IPS-18a (cell line): ENCODE data around the gene PLEKHA8.

Experiments
- H3K27ac ChIP-seq: one replicate; pipeline ENCODE4 v1.5.1; 2013; ENCODE audit warnings: low read length
- H3K27me3 ChIP-seq: one replicate; pipeline ENCODE4 v1.6.1; 2013; ENCODE audit warnings: mild to moderate bottlenecking, low read length; ENCODE audit not compliant: control insufficient read depth, insufficient read depth
- H3K36me3 ChIP-seq: one replicate; pipeline ENCODE4 v1.6.1; 2013; ENCODE audit warnings: low read depth, low read length; ENCODE audit not compliant: control insufficient read depth
- H3K4me1 ChIP-seq: one replicate; pipeline ENCODE4 v1.6.1; 2013; ENCODE audit warnings: low read depth, low read length; ENCODE audit not compliant: control insufficient read depth
- H3K4me3 ChIP-seq: one replicate; pipeline ENCODE4 v1.5.1; 2013; ENCODE audit warnings: low read length
- H3K9ac ChIP-seq: one replicate; pipeline ENCODE4 v1.6.1; 2013; ENCODE audit warnings: mild to moderate bottlenecking, low read length, moderate library complexity
- H3K9me3 ChIP-seq: one replicate; pipeline ENCODE4 v1.6.1; 2013; ENCODE audit warnings: low read depth, low read length; ENCODE audit not compliant: control insufficient read depth

PLEKHA8 gene, protein sequence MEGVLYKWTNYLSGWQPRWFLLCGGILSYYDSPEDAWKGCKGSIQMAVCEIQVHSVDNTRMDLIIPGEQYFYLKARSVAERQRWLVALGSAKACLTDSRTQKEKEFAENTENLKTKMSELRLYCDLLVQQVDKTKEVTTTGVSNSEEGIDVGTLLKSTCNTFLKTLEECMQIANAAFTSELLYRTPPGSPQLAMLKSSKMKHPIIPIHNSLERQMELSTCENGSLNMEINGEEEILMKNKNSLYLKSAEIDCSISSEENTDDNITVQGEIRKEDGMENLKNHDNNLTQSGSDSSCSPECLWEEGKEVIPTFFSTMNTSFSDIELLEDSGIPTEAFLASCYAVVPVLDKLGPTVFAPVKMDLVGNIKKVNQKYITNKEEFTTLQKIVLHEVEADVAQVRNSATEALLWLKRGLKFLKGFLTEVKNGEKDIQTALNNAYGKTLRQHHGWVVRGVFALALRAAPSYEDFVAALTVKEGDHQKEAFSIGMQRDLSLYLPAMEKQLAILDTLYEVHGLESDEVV

GRCh38 chr7:30028216-30028748 lies at the start of gene PLEKHA8:
Gene PLEKHA8 (plus strand): TSS chr7:30028412. CDS start chr7:30028763, 351 bp downstream.
- peaks cover 35% of the 10 kb centered on the region for H3K4me1 ChIP-seq
- no peaks in the 10 kb centered on the region for H3K9me3 ChIP-seq
- peak within 1 kb of the TSS; percentile 77 for H3K9ac ChIP-seq
- H3K27ac ChIP-seq, result peak within 1 kb of the TSS; percentile 35
- H3K36me3 ChIP-seq, result no peaks in the 10 kb centered on the region
- H3K4me3 ChIP-seq, result peak within 1 kb of the TSS; percentile 96
- no peaks in the 10 kb centered on the region for H3K27me3 ChIP-seq

DNA sequence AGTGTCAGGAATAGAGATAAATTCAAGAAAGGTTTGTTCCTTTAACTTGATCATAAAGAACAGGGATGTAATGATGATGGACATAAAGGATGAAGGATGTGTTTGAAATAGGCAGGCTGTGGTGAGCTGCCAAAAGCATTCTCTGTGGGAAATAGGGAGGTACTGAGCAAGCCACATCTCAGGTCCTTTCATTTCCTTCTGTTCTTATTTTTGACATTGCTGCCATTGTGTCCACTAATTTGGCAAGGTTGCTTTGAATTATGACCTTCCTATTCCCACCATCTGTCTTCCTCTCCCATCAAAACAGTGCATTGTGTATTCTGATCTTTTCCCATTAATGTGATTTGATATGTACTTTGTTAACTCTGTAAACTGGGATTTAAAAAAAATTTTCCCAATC lies 48.1 kb upstream of the PLEKHA8 start:
- Histone ChIP-seq H3K9ac (no peak overlapping the region), H3K27me3 (no peaks in the 10 kb centered on the region), H3K36me3 (no peaks in the 10 kb centered on the region), H3K4me3 (no peak overlapping the region), H3K9me3 (no peaks in the 10 kb centered on the region), H3K4me1 (no peaks in the 10 kb centered on the region), H3K27ac (no peak overlapping the region)

GRCh38 chr7:29987083-29987482 lies 41.1 kb upstream of the PLEKHA8 start:
- peaks cover 24% of the 10 kb centered on the region for H3K27me3 ChIP-seq
- no peaks in the 10 kb centered on the region for H3K36me3 ChIP-seq
- peaks cover 7% of the 10 kb centered on the region for H3K4me1 ChIP-seq
- no peaks in the 10 kb centered on the region for H3K9me3 ChIP-seq
- H3K9ac ChIP-seq, result no peak overlapping the region
- no peak overlapping the region for H3K27ac ChIP-seq
- H3K4me3 ChIP-seq, result no peak overlapping the region

DNA sequence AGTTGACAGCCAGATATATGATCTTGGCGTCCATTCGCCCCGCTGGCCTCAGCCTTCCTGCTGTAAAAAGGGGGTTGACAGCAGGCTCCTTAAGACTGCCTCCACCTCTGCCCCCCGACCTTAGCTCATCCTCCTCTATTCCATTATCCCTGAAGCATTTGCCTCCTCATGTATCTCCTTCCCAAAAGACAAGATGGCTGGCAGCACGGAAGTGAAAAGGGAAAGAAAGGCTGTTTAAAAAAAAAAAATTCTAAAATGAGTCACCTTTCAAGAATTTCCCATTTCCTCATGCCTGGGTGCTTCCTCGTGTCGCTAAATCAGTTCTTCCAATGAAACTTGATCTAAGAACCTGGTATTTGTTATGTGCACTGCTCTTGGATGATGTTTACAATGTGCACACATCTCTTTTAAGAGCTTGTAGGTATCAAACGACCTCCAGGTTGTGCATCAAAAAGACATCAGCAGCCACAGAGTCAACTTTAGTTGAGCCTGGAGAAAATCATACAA lies 40.3 kb upstream of the PLEKHA8 start:
- H3K4me1 ChIP-seq, result peaks cover 7% of the 10 kb centered on the region
- H3K4me3 ChIP-seq, result peak overlapping the region; percentile 71
- H3K27ac ChIP-seq, result no peak overlapping the region
- no peaks in the 10 kb centered on the region for H3K36me3 ChIP-seq
- peaks cover 24% of the 10 kb centered on the region for H3K27me3 ChIP-seq
- H3K9me3 ChIP-seq, result no peaks in the 10 kb centered on the region
- peak overlapping the region; percentile 58 for H3K9ac ChIP-seq

- Histone ChIP-seq H3K36me3 (no peaks in the 10 kb centered on the region), H3K9ac (peak overlapping the region; percentile 58), H3K27me3 (peaks cover 24% of the 10 kb centered on the region), H3K9me3 (peaks cover 4% of the 10 kb centered on the region), H3K4me3 (peak overlapping the region; percentile 71), H3K27ac (no peak overlapping the region), H3K4me1 (peaks cover 7% of the 10 kb centered on the region)
Measured at GRCh38 chr7:29988424-29989256, 39.6 kb upstream of the PLEKHA8 start.

- peaks cover 4% of the 10 kb centered on the region for H3K9me3 ChIP-seq
- H3K4me3 ChIP-seq, result peak within 1 kb of the TSS; percentile 71
- no peaks in the 10 kb centered on the region for H3K36me3 ChIP-seq
- no peak within 1 kb of the TSS for H3K27ac ChIP-seq
- peak within 1 kb of the TSS; percentile 58 for H3K9ac ChIP-seq
- H3K4me1 ChIP-seq, result peaks cover 7% of the 10 kb centered on the region
- peaks cover 24% of the 10 kb centered on the region for H3K27me3 ChIP-seq
Measured at GRCh38 chr7:29989257-29989995, 38.8 kb upstream of the PLEKHA8 start, which contains the start of gene SCRN1. Gene SCRN1 (minus strand): TSS chr7:29989801. CDS start chr7:29969067, 20,734 bp downstream.

- Histone ChIP-seq H3K27me3 (peaks cover 24% of the 10 kb centered on the region), H3K9me3 (peaks cover 4% of the 10 kb centered on the region)
Measured at GRCh38 chr7:29990931-29991330, 37.3 kb upstream of the PLEKHA8 start.

DNA sequence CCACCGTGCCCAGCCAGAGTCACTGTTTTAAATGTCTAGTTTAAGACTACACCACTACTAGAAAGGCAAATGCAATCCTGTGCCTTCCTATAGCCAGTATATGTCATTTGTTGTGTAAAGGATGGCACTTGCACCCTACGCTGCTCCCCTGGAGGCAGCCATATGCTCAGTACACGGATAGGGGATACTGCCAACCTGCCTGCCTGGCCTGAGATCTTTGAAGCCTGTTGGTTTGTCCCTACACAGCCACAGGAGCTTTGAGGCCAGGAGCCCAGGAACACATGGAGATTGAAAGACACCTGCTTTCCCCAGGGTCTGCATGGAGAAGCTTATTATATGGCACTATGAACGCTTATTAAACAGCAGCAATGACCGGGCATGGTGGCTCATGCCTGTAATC lies 36.3 kb upstream of the PLEKHA8 start:
- peaks cover 24% of the 10 kb centered on the region for H3K27me3 ChIP-seq
- no peak overlapping the region for H3K4me3 ChIP-seq
- no peaks in the 10 kb centered on the region for H3K36me3 ChIP-seq
- no peak overlapping the region for H3K9ac ChIP-seq
- H3K9me3 ChIP-seq, result peaks cover 4% of the 10 kb centered on the region
- no peak overlapping the region for H3K27ac ChIP-seq
- H3K4me1 ChIP-seq, result peaks cover 7% of the 10 kb centered on the region

More at GRCh38 chr7:29990931-29991330, 37.3 kb upstream of the PLEKHA8 start:
- Histone ChIP-seq H3K9ac (no peak overlapping the region), H3K27ac (no peak overlapping the region), H3K4me3 (no peak overlapping the region), H3K36me3 (no peaks in the 10 kb centered on the region), H3K4me1 (peaks cover 7% of the 10 kb centered on the region)

- Histone ChIP-seq H3K9me3 (peaks cover 4% of the 10 kb centered on the region), H3K27ac (no peak overlapping the region), H3K9ac (no peak overlapping the region), H3K27me3 (peaks cover 20% of the 10 kb centered on the region), H3K4me1 (peaks cover 5% of the 10 kb centered on the region), H3K36me3 (no peaks in the 10 kb centered on the region), H3K4me3 (no peak overlapping the region)
Measured at GRCh38 chr7:29993140-29993539, 35.1 kb upstream of the PLEKHA8 start.

- H3K27ac ChIP-seq, result no peak overlapping the region
- H3K9me3 ChIP-seq, result peaks cover 4% of the 10 kb centered on the region
- peaks cover 4% of the 10 kb centered on the region for H3K27me3 ChIP-seq
- H3K9ac ChIP-seq, result no peak overlapping the region
- H3K36me3 ChIP-seq, result no peaks in the 10 kb centered on the region
- H3K4me1 ChIP-seq, result no peaks in the 10 kb centered on the region
- H3K4me3 ChIP-seq, result no peak overlapping the region
Measured at GRCh38 chr7:29995652-29996051, 32.6 kb upstream of the PLEKHA8 start.
